NCI-H526 treated with DMSO at 0.1 percent for 48 hours (cell line): ENCODE data around the gene ANO2.
A peak's percentile ranks its signal among the peaks of the same experiment; 100 is the strongest.
"Not testable (repeated sequence)": the region's sequence is repeated elsewhere in the genome, so short reads cannot be mapped to it uniquely, and the experiment has no call there.

ENCODE experiments used
- DNase-seq: peaks from one replicate; lab custom pipeline; 2025; lab: John Stamatoyannopoulos, UW

ANO2 gene

DNA sequence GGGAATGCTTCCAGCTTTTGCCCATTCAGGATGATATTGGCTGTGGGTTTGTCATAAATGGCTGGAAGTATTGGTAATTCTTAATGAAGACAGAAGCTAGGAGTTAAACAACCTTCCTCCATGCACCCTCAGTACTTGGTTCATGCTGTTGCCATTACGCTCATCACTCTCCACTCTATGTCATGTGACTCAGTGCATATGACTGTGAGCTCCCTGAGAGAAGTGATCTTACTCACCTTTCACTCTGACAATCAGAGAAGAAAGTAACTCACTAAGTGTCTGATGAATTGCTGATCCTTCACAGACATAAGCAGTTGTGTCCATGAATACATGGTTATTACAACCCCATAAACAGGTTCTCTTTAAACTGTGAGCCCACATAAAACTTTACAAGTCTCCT is 275.4 kb downstream of the ANO2 start:
- DNase-seq: not testable (repeated sequence)

DNA sequence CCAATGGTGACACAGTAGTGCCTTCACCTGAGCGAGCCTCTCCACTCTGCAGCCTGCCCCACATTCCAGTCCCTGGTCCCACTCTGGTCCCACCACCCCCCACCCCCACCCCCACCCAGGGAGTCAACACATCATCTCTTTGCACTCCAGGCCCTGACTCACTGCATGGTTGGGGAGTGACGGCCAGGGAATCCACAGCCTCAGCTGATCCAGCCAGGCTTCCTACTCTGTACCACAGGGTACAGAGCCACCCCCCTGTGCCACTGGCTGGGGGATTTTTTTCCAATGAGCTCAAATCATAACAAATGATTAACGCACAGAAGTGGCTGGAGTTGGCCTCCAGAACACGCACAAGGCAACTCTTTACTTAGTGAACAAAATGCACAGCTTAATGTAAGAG is 279.4 kb downstream of the ANO2 start:
- DNase-seq: no peak

- DNase-seq: no peak
Observed at GRCh38 chr12:5661811-5662210, 283.2 kb downstream of the ANO2 start.

DNA sequence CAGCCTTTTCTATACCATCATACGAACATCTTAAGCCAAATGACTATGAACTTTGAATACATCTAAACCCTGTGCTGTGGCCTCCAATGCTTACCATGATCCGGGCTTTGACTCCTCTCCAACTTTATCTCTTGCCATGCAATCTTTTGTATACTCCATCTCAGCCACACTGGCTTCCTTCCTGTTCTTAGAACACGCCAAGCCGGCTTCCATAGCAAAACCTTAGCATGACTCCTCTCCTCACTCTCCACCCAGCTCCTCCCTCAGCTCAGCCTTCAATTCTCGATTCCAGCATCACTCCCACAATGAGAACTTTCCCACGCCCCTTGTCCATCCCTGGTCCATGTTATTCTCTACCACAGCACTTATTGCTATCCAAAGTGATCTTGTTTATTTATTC is 284.8 kb downstream of the ANO2 start:
- DNase-seq: no peak

DNA sequence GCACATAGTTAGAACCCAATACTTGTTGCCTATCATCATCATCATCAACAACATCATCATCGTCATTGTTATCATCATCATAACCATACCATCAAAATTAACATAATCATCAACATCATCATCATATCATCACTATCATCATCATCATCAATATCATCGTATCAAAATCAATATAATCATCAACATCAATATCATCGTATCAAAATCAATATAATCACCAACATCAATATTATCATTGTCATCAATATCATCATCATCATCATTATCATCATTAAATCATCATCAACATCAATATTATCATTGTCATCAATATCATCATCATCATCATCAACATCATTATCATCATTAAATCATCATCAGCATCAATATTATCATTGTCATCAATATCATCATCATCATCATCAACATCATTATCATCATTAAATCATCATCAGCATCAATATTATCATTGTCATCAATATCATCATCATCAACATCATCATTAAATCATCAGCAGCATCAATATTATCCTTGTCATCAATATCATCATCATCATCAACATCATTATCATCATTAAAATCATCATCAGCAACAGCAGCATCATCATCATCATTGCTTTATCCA is 286.6 kb downstream of the ANO2 start:
- not testable (repeated sequence) for DNase-seq

GRCh38 chr12:5656836-5657235 is 288.2 kb downstream of the ANO2 start:
- no peak for DNase-seq

DNA sequence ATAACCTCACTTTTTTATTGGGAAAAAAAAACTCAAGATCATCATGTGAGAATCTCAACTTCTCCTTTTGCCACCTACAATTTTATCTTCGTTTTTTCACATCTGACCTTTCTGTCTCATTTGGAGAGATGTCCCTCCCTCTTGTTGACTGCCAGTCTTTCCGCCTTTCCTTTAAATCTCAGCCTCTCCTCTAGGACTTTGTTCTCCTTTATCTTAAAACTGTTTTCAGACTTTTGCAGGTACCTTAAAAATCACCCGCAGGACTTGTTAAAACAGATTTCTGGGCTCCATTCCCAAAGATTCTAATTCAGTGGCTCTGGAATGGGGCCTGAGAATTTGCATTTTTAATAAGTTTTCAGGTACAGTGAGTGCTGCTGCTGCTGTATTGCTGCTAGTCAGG is 289.9 kb downstream of the ANO2 start:
- DNase-seq: no peak

- DNase-seq: no peak
Observed at GRCh38 chr12:5654019-5654418, 291.0 kb downstream of the ANO2 start.

GRCh38 chr12:5650829-5651461 is 294.1 kb downstream of the ANO2 start:
- no peak for DNase-seq

- DNase-seq: no peak
Observed at GRCh38 chr12:5650281-5650680, 294.8 kb downstream of the ANO2 start.

GRCh38 chr12:5648692-5649359 is 296.2 kb downstream of the ANO2 start:
- DNase-seq: peak; percentile 54

GRCh38 chr12:5643266-5643665 is 301.8 kb downstream of the ANO2 start:
- DNase-seq: no peak

GRCh38 chr12:5637698-5638097 is 307.4 kb downstream of the ANO2 start:
- DNase-seq: no peak

GRCh38 chr12:5636907-5637306 is 308.2 kb downstream of the ANO2 start:
- DNase-seq: no peak

DNA sequence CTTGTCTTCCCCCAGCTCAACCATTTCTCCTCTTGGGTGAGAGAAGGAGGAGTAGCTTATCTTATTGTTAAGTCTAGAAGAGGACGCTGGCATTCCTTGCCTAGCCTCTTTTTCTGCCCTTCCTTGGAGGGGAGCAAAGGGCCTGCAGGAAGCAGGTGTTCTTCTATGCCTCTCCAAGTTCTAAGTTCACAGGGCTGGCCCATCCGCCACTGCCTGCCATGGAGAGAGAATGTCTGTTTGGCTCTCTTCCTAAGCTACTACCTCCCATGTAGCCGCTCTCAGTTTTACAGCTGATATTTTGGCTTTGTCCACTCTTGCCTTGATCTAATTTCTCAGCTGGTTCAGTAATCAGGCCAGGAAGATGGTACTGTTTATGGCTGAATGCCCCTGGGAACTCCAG is 312.0 kb downstream of the ANO2 start:
- no peak for DNase-seq

DNA sequence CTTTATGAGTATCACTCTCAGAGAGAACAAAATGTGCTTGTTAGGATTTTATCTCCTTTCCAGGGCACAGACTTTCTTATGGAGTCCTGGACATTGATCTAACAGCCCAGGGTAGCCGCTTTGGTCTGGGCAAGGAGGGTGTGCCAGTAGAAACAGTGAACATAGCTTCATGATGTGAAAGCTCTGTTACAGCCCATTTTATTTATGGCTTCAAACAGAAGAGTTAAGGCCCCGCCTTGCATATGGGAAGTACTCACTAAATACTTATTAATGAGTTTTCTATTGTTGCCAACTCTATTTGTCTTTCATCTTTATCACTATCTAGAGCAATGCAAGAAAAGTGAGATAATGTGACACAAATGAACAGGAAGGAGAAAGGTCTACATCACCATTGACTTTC is 312.6 kb downstream of the ANO2 start:
- DNase-seq: no peak

DNA sequence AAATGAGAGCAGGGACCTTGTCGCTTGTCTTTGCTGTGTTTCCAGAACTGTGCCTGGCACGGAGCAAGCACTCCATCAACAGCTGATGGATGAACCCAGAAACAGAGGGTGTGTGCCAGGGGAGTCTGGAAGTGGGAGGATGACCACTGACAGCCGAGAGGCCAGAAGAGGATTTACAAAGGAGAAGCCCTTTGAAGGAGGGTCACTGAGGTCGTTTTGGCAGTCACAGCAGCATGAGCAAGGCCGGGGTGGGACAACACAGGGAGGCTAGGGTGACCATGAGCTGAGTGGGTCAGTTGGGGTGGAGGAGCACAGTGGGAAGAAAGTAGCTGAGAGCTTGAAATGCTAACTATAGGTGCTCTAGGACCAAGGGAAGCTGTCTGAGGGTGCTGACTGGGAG is 313.6 kb downstream of the ANO2 start:
- DNase-seq: no peak

DNA sequence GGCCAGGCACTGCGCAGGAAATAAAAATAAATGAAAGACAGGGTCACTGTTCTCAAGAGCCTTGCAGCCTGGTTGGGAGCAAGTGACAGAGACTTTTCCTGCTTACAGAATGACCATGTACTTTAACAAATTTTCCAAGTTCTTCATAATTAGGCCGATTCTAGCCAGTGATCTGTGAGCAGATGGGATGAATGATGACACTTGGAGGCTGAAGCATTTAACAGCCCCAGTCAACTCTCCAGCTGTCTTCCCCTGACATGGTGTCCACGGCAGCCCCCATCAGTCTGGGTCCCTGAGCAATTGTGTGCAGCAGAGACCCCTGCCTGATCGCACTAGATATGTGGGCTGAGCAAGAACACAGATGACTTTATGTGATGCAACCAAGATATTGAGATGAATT is 314.3 kb downstream of the ANO2 start:
- no peak for DNase-seq

- no peak for DNase-seq
Observed at GRCh38 chr12:5628501-5628900, 316.6 kb downstream of the ANO2 start.

DNA sequence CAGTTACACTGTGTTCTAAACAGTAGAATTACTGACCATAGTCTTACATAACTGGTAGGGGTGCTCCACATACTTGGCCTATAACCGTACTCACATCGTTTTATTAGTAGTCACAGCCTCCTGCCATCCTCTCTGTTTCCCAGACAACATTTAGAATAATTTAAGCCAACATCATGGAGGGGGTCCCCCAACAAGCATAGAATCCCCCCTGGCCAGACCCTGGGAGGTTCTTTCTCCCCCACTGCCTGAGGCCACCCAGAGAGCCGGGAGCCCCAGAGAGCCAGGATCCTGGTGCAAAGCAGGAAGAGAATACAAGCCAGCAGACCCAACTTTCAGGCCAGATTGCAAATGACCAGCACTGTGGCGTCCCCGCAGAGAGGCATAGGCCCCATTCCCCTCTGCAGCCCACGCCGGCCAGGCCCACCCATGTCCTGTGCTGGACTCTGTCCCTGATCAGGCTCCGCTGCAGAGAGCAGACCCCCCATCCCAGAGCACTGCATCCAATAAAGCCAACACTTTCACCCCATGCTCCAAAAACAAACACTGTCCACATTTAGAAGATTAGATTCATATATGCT is 317.9 kb downstream of the ANO2 start:
- DNase-seq: no peak

- no peak for DNase-seq
Observed at GRCh38 chr12:5626151-5626550, 318.9 kb downstream of the ANO2 start.

DNA sequence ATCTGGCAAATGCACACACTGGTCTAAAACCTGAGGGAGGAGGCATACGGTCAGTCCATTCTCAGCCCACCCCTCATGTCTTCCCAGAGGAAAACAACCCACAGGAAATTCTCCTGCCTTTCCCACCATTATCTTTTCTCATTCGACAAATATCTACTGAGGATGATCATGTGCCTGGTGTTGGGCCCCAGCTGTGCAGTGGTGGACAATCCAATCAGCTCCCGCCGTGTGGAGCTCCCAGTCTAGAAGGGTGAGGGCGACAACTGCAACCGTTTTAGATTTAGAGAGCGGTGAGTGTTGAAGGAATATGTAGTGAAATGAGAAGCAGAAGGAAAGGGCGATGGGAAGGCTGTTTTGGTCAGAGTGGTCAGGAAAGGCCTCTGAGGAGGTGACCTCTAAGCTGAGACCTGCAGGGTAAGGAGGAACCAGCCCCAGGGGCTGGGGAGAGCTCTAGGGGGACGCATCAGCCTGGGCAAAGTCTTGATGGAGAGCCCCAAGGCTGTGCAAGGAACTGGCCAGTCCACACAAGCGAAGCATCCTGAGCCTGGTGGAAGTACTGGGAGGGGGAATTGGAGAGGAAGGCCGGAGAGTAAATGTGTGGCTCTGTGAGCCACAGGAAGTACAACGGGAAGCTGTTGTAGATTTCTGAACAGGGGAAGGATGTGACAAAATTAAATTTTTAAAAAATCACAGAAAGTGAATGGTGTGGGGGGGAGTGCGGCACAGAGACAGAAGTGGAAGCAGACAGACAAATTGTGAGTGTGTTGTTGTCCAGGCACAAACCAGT is 320.4 kb downstream of the ANO2 start:
- no peak for DNase-seq

DNA sequence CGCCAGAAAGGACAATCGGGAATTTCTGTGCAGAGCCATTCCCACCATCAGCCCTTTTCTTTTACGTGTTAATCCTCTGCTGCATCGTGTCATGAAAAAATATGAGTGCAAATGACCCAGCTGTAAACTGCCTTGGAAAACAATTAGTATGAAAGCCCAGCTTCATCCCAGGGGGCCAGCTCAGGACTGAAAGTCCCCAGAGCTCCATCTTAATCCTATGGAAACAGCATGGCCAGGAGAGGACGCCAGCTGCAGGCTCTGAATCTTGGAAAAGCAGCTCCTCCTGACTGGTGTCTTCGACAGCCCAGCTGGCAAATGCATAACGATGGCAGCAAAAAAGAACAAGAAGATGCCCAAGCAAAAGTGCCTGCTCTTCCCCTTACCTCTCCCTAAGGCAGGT is 321.6 kb downstream of the ANO2 start:
- no peak for DNase-seq
